ENCODE data around the gene ORC2.
A peak's percentile ranks its signal among the peaks of the same experiment; 100 is the strongest.
"Not testable (repeated sequence)": the region's sequence is repeated elsewhere in the genome, so short reads cannot be mapped to it uniquely, and the experiment has no call there.

Gene ORC2

DNA sequence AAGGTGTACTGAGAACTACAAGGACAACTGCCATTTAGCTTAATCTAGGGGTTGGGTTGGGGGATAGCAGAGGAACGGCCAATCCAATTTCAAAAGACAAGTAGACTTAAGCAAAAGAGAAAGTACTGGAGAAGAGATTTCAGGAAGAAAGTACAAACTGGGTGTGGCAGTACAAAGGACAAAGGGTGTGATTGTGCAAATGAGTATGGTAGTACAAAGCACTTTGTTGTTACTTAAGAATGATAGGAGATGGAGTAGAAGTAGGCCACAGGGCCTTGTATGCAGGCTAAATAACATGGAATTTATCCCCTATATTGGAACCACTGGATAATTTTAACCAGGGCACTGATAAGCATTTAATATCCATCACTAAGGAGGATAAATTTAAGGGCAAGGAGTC lies 4.7 kb upstream of the ORC2 start:
- H3K4me2 ChIP-seq (ENCODE audit: low read length, poor library complexity, severe bottlenecking) = no peak overlapping the region
- no peak overlapping the region for H2AK5ac ChIP-seq (ENCODE audit: low read length, severe bottlenecking)
- no peak overlapping the region for H2BK120ac ChIP-seq (ENCODE audit: low read depth, low read length)
- no peak overlapping the region for H2AFZ ChIP-seq (ENCODE audit: low read depth, low read length)
- no peak overlapping the region for H3K23ac ChIP-seq (ENCODE audit: low read length in 2 of 2)
- H2BK12ac ChIP-seq (ENCODE audit: low read length in 2 of 2) = no peak overlapping the region
- H3K14ac ChIP-seq (ENCODE audit: low read length in 2 of 2) = no peak overlapping the region
- 98% methylated on average over 1 of the region's 1 CpG for WGBS
- peaks cover 20% of the 10 kb centered on the region for H3K79me1 ChIP-seq (replicated peaks; ENCODE audit: low read length, poor library complexity, severe bottlenecking)
- no peaks in the 10 kb centered on the region for H3K27me3 ChIP-seq (ENCODE audit: control insufficient read depth in 1 of 2, insufficient read depth in 1 of 2, low read length in 2 of 2)
- no peak overlapping the region for H3K4ac ChIP-seq (ENCODE audit: low read depth in 1 of 2, low read length in 2 of 2)
- H4K91ac ChIP-seq (ENCODE audit: low read length) = no peak overlapping the region
- no peak overlapping the region for H2BK15ac ChIP-seq (ENCODE audit: low read depth, poor library complexity, severe bottlenecking)
- H3K4me1 ChIP-seq (ENCODE audit: control insufficient read depth, insufficient read depth, low read depth, low read length) = peaks cover 2% of the 10 kb centered on the region
- DNase-seq = no peak
- H4K8ac ChIP-seq (ENCODE audit: low read length) = no peak overlapping the region
- no peak overlapping the region for H3K9ac ChIP-seq (ENCODE audit: low read length)
- no peak overlapping the region for H3K18ac ChIP-seq (ENCODE audit: low read depth in 1 of 2, low read length in 2 of 2)
- H3K27ac ChIP-seq (ENCODE audit: low read length, poor library complexity, severe bottlenecking) = no peak overlapping the region
- H3K4me3 ChIP-seq (ENCODE audit: insufficient read depth in 1 of 2, low read depth in 1 of 2, low read length in 2 of 2) = no peak overlapping the region
- H3K9me3 ChIP-seq (ENCODE audit: control insufficient read depth, low read length) = no peaks in the 10 kb centered on the region
- H2BK5ac ChIP-seq (ENCODE audit: low read depth, low read length, poor library complexity, severe bottlenecking) = no peak overlapping the region
- H3K36me3 ChIP-seq (ENCODE audit: control insufficient read depth in 1 of 2, insufficient read depth in 2 of 2, low read depth in 1 of 2, low read length in 2 of 2) = peaks cover 0 to 4% of the 10 kb centered on the region in 2 experiments

DNA sequence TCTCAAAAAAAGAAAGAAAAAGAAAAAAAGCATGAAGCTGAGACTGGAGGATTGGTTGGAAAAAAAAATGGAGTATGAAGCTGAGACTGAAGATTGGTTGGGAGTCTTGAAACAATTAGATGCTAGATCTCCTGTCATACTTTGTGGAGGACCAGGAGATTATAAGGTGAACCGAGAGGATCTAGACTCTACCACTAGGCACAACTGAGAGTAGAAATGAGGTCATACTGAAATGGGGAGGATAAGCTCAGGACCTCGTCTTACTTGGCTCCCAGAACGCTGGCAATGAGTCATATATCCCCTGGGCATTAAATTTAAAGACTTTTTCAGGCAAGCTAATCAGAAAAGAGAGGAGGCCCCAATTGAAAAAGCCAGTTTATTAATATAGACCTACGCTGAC lies 3.3 kb upstream of the ORC2 start:
- Histone ChIP-seq H4K91ac (ENCODE audit: low read length) (no peak overlapping the region), H3K18ac (ENCODE audit: low read depth in 1 of 2, low read length in 2 of 2) (no peak overlapping the region), H2BK12ac (ENCODE audit: low read length in 2 of 2) (no peak overlapping the region), H3K27ac (ENCODE audit: low read length, poor library complexity, severe bottlenecking) (peak overlapping the region; percentile 5), H3K9ac (ENCODE audit: low read length) (peak overlapping the region; percentile 67), H3K4ac (ENCODE audit: low read depth in 1 of 2, low read length in 2 of 2) (no peak overlapping the region), H3K79me1 (replicated peaks; ENCODE audit: low read length, poor library complexity, severe bottlenecking) (peaks cover 18% of the 10 kb centered on the region), H3K14ac (ENCODE audit: low read length in 2 of 2) (no peak overlapping the region), H3K4me2 (ENCODE audit: low read length, poor library complexity, severe bottlenecking) (no peak overlapping the region), H2BK5ac (ENCODE audit: low read depth, low read length, poor library complexity, severe bottlenecking) (no peak overlapping the region), H2AFZ (ENCODE audit: low read depth, low read length) (no peak overlapping the region), H4K8ac (ENCODE audit: low read length) (no peak overlapping the region), H3K4me1 (ENCODE audit: control insufficient read depth, insufficient read depth, low read depth, low read length) (peaks cover 3% of the 10 kb centered on the region), H2BK120ac (ENCODE audit: low read depth, low read length) (no peak overlapping the region), H3K36me3 (ENCODE audit: control insufficient read depth in 1 of 2, insufficient read depth in 2 of 2, low read depth in 1 of 2, low read length in 2 of 2) (no peaks in the 10 kb centered on the region), H3K9me3 (ENCODE audit: control insufficient read depth, low read length) (no peaks in the 10 kb centered on the region), H3K27me3 (ENCODE audit: control insufficient read depth in 1 of 2, insufficient read depth in 1 of 2, low read length in 2 of 2) (no peaks in the 10 kb centered on the region), H3K23ac (ENCODE audit: low read length in 2 of 2) (no peak overlapping the region), H3K4me3 (ENCODE audit: insufficient read depth in 1 of 2, low read depth in 1 of 2, low read length in 2 of 2) (no peak overlapping the region), H2AK5ac (ENCODE audit: low read length, severe bottlenecking) (no peak overlapping the region), H2BK15ac (ENCODE audit: low read depth, poor library complexity, severe bottlenecking) (no peak overlapping the region)
- peak; percentile 73 for DNase-seq
- WGBS = 33% methylated on average over 4 of the region's 4 CpGs

GRCh38 chr2:200964498-200964897 lies 1.0 kb upstream of the ORC2 start:
- no peak overlapping the region for H3K14ac ChIP-seq (ENCODE audit: low read length in 2 of 2)
- 86% methylated on average over 6 of the region's 6 CpGs for WGBS

DNA sequence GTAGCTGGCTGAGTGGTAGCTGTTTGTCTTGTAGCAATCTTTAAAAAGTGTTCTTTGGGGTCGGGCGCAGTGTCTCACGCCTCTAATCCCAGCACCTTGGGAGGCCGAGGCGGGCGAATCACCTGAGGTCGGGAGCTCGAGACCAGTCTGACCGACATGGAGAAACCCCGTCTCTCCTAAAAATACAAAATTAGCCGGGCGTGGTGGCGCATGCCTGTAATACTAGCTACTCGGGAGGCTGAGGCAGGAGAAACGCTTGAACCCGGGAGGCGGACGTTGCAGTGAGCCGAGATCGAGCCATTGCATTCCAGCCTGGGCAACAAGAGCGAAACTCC lies 425 bp upstream of the ORC2 start:
- H2BK12ac ChIP-seq (ENCODE audit: low read length in 2 of 2); H3K4ac ChIP-seq (ENCODE audit: low read depth in 1 of 2, low read length in 2 of 2); H2AK5ac ChIP-seq (ENCODE audit: low read length, severe bottlenecking); DNase-seq; H3K23ac ChIP-seq (ENCODE audit: low read length in 2 of 2); H4K91ac ChIP-seq (ENCODE audit: low read length); H2BK5ac ChIP-seq (ENCODE audit: low read depth, low read length, poor library complexity, severe bottlenecking); H3K9me3 ChIP-seq (ENCODE audit: control insufficient read depth, low read length); H3K4me1 ChIP-seq (ENCODE audit: control insufficient read depth, insufficient read depth, low read depth, low read length); H3K27me3 ChIP-seq (ENCODE audit: control insufficient read depth in 1 of 2, insufficient read depth in 1 of 2, low read length in 2 of 2); H3K14ac ChIP-seq (ENCODE audit: low read length in 2 of 2); H2BK15ac ChIP-seq (ENCODE audit: low read depth, poor library complexity, severe bottlenecking): not testable (repeated sequence)
- H3K36me3 ChIP-seq (ENCODE audit: control insufficient read depth in 1 of 2, insufficient read depth in 2 of 2, low read depth in 1 of 2, low read length in 2 of 2) = peaks cover 3 to 14% of the 10 kb centered on the region in 2 experiments
- peaks cover 22% of the 10 kb centered on the region for H3K79me1 ChIP-seq (replicated peaks; ENCODE audit: low read length, poor library complexity, severe bottlenecking)
- under 1% methylated on average over 20 of the region's 21 CpGs for WGBS
- H2BK120ac ChIP-seq (ENCODE audit: low read depth, low read length) = peak overlapping the region; percentile 6
- peak overlapping the region; percentile 2 for H3K4me2 ChIP-seq (ENCODE audit: low read length, poor library complexity, severe bottlenecking)
- H3K4me3 ChIP-seq (ENCODE audit: insufficient read depth in 1 of 2, low read depth in 1 of 2, low read length in 2 of 2) = peak overlapping the region; percentile 89 to 99
- peak overlapping the region; percentile 60 for H3K27ac ChIP-seq (ENCODE audit: low read length, poor library complexity, severe bottlenecking)
- H2AFZ ChIP-seq (ENCODE audit: low read depth, low read length) = peak overlapping the region; percentile 48
- peak overlapping the region; percentile 92 for H3K9ac ChIP-seq (ENCODE audit: low read length)
- H4K8ac ChIP-seq (ENCODE audit: low read length) = peak overlapping the region; percentile 52
- H3K18ac ChIP-seq (ENCODE audit: low read depth in 1 of 2, low read length in 2 of 2) = peak overlapping the region in 1 of 2 experiments; percentile 64

More at GRCh38 chr2:200964498-200964897, 1.0 kb upstream of the ORC2 start:
- Histone ChIP-seq H4K8ac (ENCODE audit: low read length) (no peak overlapping the region), H3K9ac (ENCODE audit: low read length) (peak overlapping the region; percentile 92), H3K23ac (ENCODE audit: low read length in 2 of 2) (no peak overlapping the region), H4K91ac (ENCODE audit: low read length) (no peak overlapping the region), H3K4me3 (ENCODE audit: insufficient read depth in 1 of 2, low read depth in 1 of 2, low read length in 2 of 2) (peak overlapping the region in 1 of 2 experiments; percentile 89), H3K4me2 (ENCODE audit: low read length, poor library complexity, severe bottlenecking) (peak overlapping the region; percentile 65), H3K36me3 (ENCODE audit: control insufficient read depth in 1 of 2, insufficient read depth in 2 of 2, low read depth in 1 of 2, low read length in 2 of 2) (peaks cover 3 to 8% of the 10 kb centered on the region in 2 experiments), H2BK15ac (ENCODE audit: low read depth, poor library complexity, severe bottlenecking) (no peak overlapping the region), H3K9me3 (ENCODE audit: control insufficient read depth, low read length) (no peaks in the 10 kb centered on the region), H2BK5ac (ENCODE audit: low read depth, low read length, poor library complexity, severe bottlenecking) (no peak overlapping the region), H3K4ac (ENCODE audit: low read depth in 1 of 2, low read length in 2 of 2) (no peak overlapping the region), H3K27me3 (ENCODE audit: control insufficient read depth in 1 of 2, insufficient read depth in 1 of 2, low read length in 2 of 2) (no peaks in the 10 kb centered on the region), H3K79me1 (replicated peaks; ENCODE audit: low read length, poor library complexity, severe bottlenecking) (peaks cover 21% of the 10 kb centered on the region), H2BK120ac (ENCODE audit: low read depth, low read length) (no peak overlapping the region), H3K4me1 (ENCODE audit: control insufficient read depth, insufficient read depth, low read depth, low read length) (peaks cover 6% of the 10 kb centered on the region), H2AFZ (ENCODE audit: low read depth, low read length) (no peak overlapping the region), H2BK12ac (ENCODE audit: low read length in 2 of 2) (no peak overlapping the region), H3K18ac (ENCODE audit: low read depth in 1 of 2, low read length in 2 of 2) (no peak overlapping the region), H2AK5ac (ENCODE audit: low read length, severe bottlenecking) (peak overlapping the region; percentile 48), H3K27ac (ENCODE audit: low read length, poor library complexity, severe bottlenecking) (no peak overlapping the region)
- DNase-seq = no peak
